A549 (cell line): ENCODE data around the gene SLC6A4.

Experiments used
- CTCF ChIP-seq: fragments of >200 bp; sonication (Bioruptor Twin); formaldehyde crosslinking; IDR thresholded peaks from 3 replicates; pipeline ENCODE4 v1.5.1; 2016
- EP300 ChIP-seq, 2 experiments: fragments of >200 bp; sonication (Bioruptor Twin); formaldehyde crosslinking; IDR thresholded peaks; 2 replicates in 1 of 2; 3 replicates in 1 of 2; pipeline ENCODE4 v1.6.1; 2016 to 2017
- ESRRA ChIP-seq: fragments of 150-350 bp; IDR thresholded peaks from 2 replicates; pipeline ENCODE4 v1.6.1; 2014; ENCODE audit warnings: mild to moderate bottlenecking, low read length, borderline replicate concordance
- HES2 ChIP-seq: fragments of >200 bp; sonication (Bioruptor Twin); formaldehyde crosslinking; IDR thresholded peaks from 2 replicates; pipeline ENCODE4 v1.6.1; 2016
- JUN ChIP-seq, 2 experiments: fragments of >200 bp; sonication (Bioruptor Twin); formaldehyde crosslinking; IDR thresholded peaks; 2 replicates in 1 of 2; 3 replicates in 1 of 2; pipeline ENCODE4 v1.6.1; 2016 to 2017
- POLR2A ChIP-seq: IDR thresholded peaks from 2 replicates; pipeline ENCODE4 v1.6.1; 2012; ENCODE audit warnings: mild to moderate bottlenecking, low read length
- SREBF2 ChIP-seq: fragments of 450-650 bp; IDR thresholded peaks from 2 replicates; pipeline ENCODE4 v1.6.1; 2014; ENCODE audit warnings: mild to moderate bottlenecking, moderate library complexity
- ZC3H11A ChIP-seq: fragments of 450-650 bp; IDR thresholded peaks from 2 replicates; pipeline ENCODE4 v1.6.1; 2014; ENCODE audit warnings: antibody characterized with exemption, mild to moderate bottlenecking
- TF ChIP-seq, protein P1 (sequence below): fragments of 200-600 bp; sonication (generic); IDR thresholded peaks from 2 replicates; pipeline ENCODE4 v1.6.1; 2016; ENCODE audit warnings: antibody characterized with exemption, mild to moderate bottlenecking, moderate library complexity
- TF ChIP-seq, protein P2 (sequence below): fragments of 450-650 bp; IDR thresholded peaks from 2 replicates; pipeline ENCODE4 v1.6.1; 2014; ENCODE audit warnings: antibody characterized with exemption

DNA sequence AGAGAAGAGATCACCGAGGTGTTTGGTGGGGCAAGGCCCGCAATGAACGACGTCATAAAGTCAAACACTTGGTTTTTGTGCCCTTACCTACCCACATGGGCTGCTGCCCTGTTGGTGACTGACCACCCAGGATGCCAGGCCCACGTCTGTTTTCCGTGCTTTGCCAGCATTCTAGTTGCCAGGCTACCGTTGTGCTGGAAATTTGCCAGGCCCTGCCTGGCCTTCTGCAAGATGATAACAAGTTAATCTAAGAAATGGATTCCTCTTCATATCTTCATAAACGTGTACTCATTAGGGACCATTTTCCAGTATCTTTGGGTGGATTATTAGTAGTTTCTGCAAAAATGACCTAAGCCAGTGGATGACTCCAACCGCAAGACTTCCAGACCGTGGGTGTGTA is 35.4 kb downstream of the SLC6A4 start:
- TF ChIP-seq CTCF (no peak), HES2 (no peak), SREBF2 (no peak), ESRRA (no peak), ZC3H11A (no peak), POLR2A (no peak), JUN (IDR thresholded peaks at IDR 0.05) (no peak), EP300 (IDR thresholded peaks at IDR 0.05) (no peak)
- TF ChIP-seq, protein P1, sequence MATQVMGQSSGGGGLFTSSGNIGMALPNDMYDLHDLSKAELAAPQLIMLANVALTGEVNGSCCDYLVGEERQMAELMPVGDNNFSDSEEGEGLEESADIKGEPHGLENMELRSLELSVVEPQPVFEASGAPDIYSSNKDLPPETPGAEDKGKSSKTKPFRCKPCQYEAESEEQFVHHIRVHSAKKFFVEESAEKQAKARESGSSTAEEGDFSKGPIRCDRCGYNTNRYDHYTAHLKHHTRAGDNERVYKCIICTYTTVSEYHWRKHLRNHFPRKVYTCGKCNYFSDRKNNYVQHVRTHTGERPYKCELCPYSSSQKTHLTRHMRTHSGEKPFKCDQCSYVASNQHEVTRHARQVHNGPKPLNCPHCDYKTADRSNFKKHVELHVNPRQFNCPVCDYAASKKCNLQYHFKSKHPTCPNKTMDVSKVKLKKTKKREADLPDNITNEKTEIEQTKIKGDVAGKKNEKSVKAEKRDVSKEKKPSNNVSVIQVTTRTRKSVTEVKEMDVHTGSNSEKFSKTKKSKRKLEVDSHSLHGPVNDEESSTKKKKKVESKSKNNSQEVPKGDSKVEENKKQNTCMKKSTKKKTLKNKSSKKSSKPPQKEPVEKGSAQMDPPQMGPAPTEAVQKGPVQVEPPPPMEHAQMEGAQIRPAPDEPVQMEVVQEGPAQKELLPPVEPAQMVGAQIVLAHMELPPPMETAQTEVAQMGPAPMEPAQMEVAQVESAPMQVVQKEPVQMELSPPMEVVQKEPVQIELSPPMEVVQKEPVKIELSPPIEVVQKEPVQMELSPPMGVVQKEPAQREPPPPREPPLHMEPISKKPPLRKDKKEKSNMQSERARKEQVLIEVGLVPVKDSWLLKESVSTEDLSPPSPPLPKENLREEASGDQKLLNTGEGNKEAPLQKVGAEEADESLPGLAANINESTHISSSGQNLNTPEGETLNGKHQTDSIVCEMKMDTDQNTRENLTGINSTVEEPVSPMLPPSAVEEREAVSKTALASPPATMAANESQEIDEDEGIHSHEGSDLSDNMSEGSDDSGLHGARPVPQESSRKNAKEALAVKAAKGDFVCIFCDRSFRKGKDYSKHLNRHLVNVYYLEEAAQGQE, result no peak
- TF ChIP-seq, protein P2, sequence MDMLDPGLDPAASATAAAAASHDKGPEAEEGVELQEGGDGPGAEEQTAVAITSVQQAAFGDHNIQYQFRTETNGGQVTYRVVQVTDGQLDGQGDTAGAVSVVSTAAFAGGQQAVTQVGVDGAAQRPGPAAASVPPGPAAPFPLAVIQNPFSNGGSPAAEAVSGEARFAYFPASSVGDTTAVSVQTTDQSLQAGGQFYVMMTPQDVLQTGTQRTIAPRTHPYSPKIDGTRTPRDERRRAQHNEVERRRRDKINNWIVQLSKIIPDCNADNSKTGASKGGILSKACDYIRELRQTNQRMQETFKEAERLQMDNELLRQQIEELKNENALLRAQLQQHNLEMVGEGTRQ, result no peak
